Renal pelvis (tissue), 4 donors: ENCODE results near the gene FGGY. TPM values are rescaled to one million over a fixed set of nuclear protein-coding genes. Genes with fewer than 3 reads are reported as not detected.

Experiments used
- DNase-seq: peaks from one replicate; pipeline ENCODE4 v3.0.0-alpha.2; 2013
- polyA plus RNA-seq, 3 donors: library from polyadenylated mRNA; unstranded; fragments of 120-200 nt; gene quantifications; one replicate each; pipeline ENCODE4 v1.2.1, GENCODE V29; 2013; ENCODE audit not compliant: insufficient read length in 3 of 3

Gene FGGY
- polyA plus RNA-seq, 3 donors, result 21.3 to 24.9 (median 23.3) TPM

GRCh38 chr1:59379371-59379728, 82.5 kb downstream of the FGGY start:
- no peak for DNase-seq

GRCh38 chr1:59383963-59384362, 87.1 kb downstream of the FGGY start:
- DNase-seq, result no peak

GRCh38 chr1:59384443-59384842, 87.5 kb downstream of the FGGY start:
- DNase-seq, result no peak

GRCh38 chr1:59388191-59388590, 91.3 kb downstream of the FGGY start:
- no peak for DNase-seq

GRCh38 chr1:59389847-59390246, 93.0 kb downstream of the FGGY start:
- DNase-seq, result no peak

GRCh38 chr1:59390307-59390706, 93.4 kb downstream of the FGGY start:
- DNase-seq, result no peak

- no peak for DNase-seq
These were observed 94.6 kb downstream of the FGGY start for GRCh38 chr1:59391212-59392179.

GRCh38 chr1:59393211-59394180, 96.6 kb downstream of the FGGY start:
- peak; percentile 89 for DNase-seq

GRCh38 chr1:59394706-59395425, 98.0 kb downstream of the FGGY start:
- DNase-seq, result no peak

GRCh38 chr1:59396387-59396786, 99.5 kb downstream of the FGGY start:
- no peak for DNase-seq

GRCh38 chr1:59397139-59397858, 100.4 kb downstream of the FGGY start:
- no peak for DNase-seq

GRCh38 chr1:59399642-59400041, 102.7 kb downstream of the FGGY start:
- no peak for DNase-seq

GRCh38 chr1:59401581-59401980, 104.7 kb downstream of the FGGY start:
- DNase-seq, result no peak

- peak; percentile 45 for DNase-seq
These were observed 107.9 kb downstream of the FGGY start for GRCh38 chr1:59404796-59405195.

- DNase-seq, result no peak
These were observed 109.7 kb downstream of the FGGY start for GRCh38 chr1:59406437-59407164.

GRCh38 chr1:59408608-59409240, 111.8 kb downstream of the FGGY start:
- no peak for DNase-seq

- DNase-seq, result no peak
These were observed 112.7 kb downstream of the FGGY start for GRCh38 chr1:59409549-59409948.

GRCh38 chr1:59409986-59410385, 113.1 kb downstream of the FGGY start:
- no peak for DNase-seq

- no peak for DNase-seq
These were observed 113.6 kb downstream of the FGGY start for GRCh38 chr1:59410457-59410856.

GRCh38 chr1:59411147-59411546, 114.3 kb downstream of the FGGY start:
- DNase-seq, result no peak
